Stimulated activated naive CD8-positive, alpha-beta T cell treated with anti-CD3 and anti-CD28 coated beads, Interleukin-15, Interleukin-2, amounts not matched to agents 100 ng/mL and 50 ng/mL, for 24 hours (primary cell): ENCODE data around the gene TSPAN7.

Experiments used
- H3K27ac Mint-ChIP-seq: one replicate; pipeline ENCODE4 v1.8.0; 2021; ENCODE audit warnings: mild to moderate bottlenecking, mixed read lengths
- H3K27me3 Mint-ChIP-seq: one replicate; pipeline ENCODE4 v1.8.0; 2021; ENCODE audit warnings: mixed read lengths
- H3K36me3 Mint-ChIP-seq: one replicate; pipeline ENCODE4 v1.8.0; 2021; ENCODE audit warnings: low read depth, mixed read lengths
- H3K4me1 Mint-ChIP-seq: one replicate; pipeline ENCODE4 v1.8.0; 2021; ENCODE audit warnings: low read depth, mixed read lengths
- H3K4me3 Mint-ChIP-seq: one replicate; pipeline ENCODE4 v1.8.0; 2021; ENCODE audit warnings: mild to moderate bottlenecking, mixed read lengths
- H3K9me3 Mint-ChIP-seq: one replicate; pipeline ENCODE4 v1.8.0; 2021; ENCODE audit warnings: mixed read lengths

The TSPAN7 gene

GRCh38 chrX:38649674-38650647 is 88.6 kb downstream of the TSPAN7 start:
- Mint-ChIP-seq H3K27me3 (no peaks in the 10 kb centered on the region), H3K27ac (no peak overlapping the region), H3K4me1 (no peaks in the 10 kb centered on the region), H3K9me3 (no peaks in the 10 kb centered on the region), H3K4me3 (no peak overlapping the region), H3K36me3 (no peaks in the 10 kb centered on the region)

GRCh38 chrX:38651625-38652601 is 90.6 kb downstream of the TSPAN7 start:
- no peaks in the 10 kb centered on the region for H3K9me3 Mint-ChIP-seq
- H3K4me1 Mint-ChIP-seq = no peaks in the 10 kb centered on the region
- H3K27ac Mint-ChIP-seq = no peak overlapping the region
- H3K4me3 Mint-ChIP-seq = no peak overlapping the region
- H3K36me3 Mint-ChIP-seq = no peaks in the 10 kb centered on the region
- no peaks in the 10 kb centered on the region for H3K27me3 Mint-ChIP-seq

- Mint-ChIP-seq H3K4me3 (no peak overlapping the region), H3K27me3 (no peaks in the 10 kb centered on the region), H3K36me3 (no peaks in the 10 kb centered on the region), H3K9me3 (no peaks in the 10 kb centered on the region), H3K27ac (no peak overlapping the region), H3K4me1 (no peaks in the 10 kb centered on the region)
Measured at GRCh38 chrX:38652934-38653442, 91.6 kb downstream of the TSPAN7 start.

DNA sequence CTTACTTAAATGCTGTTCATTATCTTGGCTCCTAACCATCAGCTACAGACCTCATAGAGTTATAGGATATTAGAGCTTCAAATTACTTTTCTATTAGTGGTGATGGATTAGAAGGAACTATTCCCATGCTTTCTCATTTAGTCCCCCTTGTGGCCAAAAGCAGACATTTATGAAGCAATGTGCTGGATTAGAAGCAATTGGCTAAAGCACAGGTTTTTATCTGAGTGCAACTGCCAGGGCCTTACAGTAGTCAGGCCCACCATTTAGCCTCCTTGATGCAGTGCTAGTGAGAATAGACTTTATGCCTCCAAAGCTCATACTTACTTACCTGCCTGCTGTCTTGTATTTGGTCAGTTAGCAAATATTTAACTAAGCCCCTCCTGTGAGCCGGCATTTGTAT is 93.0 kb downstream of the TSPAN7 start:
- H3K27ac Mint-ChIP-seq = no peak overlapping the region
- no peaks in the 10 kb centered on the region for H3K27me3 Mint-ChIP-seq
- no peaks in the 10 kb centered on the region for H3K9me3 Mint-ChIP-seq
- H3K4me1 Mint-ChIP-seq = no peaks in the 10 kb centered on the region
- no peaks in the 10 kb centered on the region for H3K36me3 Mint-ChIP-seq
- no peak overlapping the region for H3K4me3 Mint-ChIP-seq

- no peaks in the 10 kb centered on the region for H3K27me3 Mint-ChIP-seq
- H3K9me3 Mint-ChIP-seq = no peaks in the 10 kb centered on the region
- H3K4me3 Mint-ChIP-seq = no peak overlapping the region
- no peaks in the 10 kb centered on the region for H3K4me1 Mint-ChIP-seq
- H3K36me3 Mint-ChIP-seq = no peaks in the 10 kb centered on the region
- H3K27ac Mint-ChIP-seq = no peak overlapping the region
Measured at GRCh38 chrX:38656350-38656915, 95.1 kb downstream of the TSPAN7 start.

- Mint-ChIP-seq H3K27ac (no peak overlapping the region), H3K9me3 (no peaks in the 10 kb centered on the region), H3K4me1 (no peaks in the 10 kb centered on the region), H3K36me3 (no peaks in the 10 kb centered on the region), H3K27me3 (no peaks in the 10 kb centered on the region), H3K4me3 (no peak overlapping the region)
Measured at GRCh38 chrX:38657562-38657961, 96.2 kb downstream of the TSPAN7 start.

DNA sequence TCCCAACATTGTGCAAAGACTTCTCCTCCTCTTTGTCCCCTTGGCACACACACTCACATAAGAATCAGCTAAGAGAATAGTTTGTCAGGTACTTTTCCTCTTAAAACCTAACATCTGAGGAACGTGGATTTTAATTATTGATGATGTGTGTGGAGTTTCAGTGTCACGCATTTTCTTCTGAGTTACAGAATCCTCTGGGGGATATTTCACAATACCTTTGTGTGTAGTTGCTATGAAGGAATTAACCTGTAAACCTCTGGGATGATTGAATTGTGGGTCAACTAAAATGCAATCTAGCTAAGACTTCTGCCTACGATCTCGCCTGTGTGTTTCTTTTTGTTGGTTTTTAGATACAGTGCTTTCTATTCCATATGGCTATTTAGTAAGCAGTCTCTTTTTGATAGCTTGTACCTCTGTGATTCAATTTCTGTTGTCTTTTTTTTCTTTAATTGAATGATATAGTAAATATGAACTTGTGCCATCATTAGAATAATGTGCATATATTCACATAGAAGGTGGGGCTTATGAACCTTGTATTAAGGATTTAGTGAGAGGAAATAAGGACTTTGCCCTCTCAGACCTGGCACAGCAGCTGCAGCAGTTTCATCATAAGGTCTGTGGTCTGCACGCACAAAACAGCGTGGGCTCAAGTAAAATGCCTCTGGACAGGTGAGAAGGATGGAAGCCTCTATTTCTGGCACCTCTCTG is 99.2 kb downstream of the TSPAN7 start:
- Mint-ChIP-seq H3K36me3 (no peaks in the 10 kb centered on the region), H3K9me3 (no peaks in the 10 kb centered on the region), H3K27ac (no peak overlapping the region)

DNA sequence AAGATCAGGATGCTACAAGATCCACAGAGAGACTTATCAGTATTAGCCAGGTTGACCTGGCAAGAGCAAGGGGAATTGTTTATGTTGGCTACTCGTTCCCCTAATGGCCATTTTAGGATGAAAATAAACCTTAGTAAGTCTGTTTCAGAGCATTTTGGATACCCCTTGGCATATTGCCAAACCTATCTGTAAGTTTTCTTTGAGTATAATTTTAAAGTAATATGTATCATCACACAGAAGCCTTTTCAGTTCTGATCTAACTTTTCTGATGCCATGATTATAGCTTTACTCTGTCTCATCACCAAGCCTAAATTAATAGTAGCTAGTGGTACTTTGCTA is 99.7 kb downstream of the TSPAN7 start:
- H3K4me3 Mint-ChIP-seq = no peak overlapping the region
- H3K27ac Mint-ChIP-seq = no peak overlapping the region
- H3K36me3 Mint-ChIP-seq = no peaks in the 10 kb centered on the region
- H3K9me3 Mint-ChIP-seq = no peaks in the 10 kb centered on the region
- H3K4me1 Mint-ChIP-seq = no peaks in the 10 kb centered on the region
- no peaks in the 10 kb centered on the region for H3K27me3 Mint-ChIP-seq

More for the DNA sequence above, 99.2 kb downstream of the TSPAN7 start:
- Mint-ChIP-seq H3K27me3 (no peaks in the 10 kb centered on the region), H3K4me3 (no peak overlapping the region), H3K4me1 (no peaks in the 10 kb centered on the region)

GRCh38 chrX:38661561-38661960 is 100.2 kb downstream of the TSPAN7 start:
- H3K4me1 Mint-ChIP-seq = no peaks in the 10 kb centered on the region
- no peaks in the 10 kb centered on the region for H3K9me3 Mint-ChIP-seq
- no peak overlapping the region for H3K4me3 Mint-ChIP-seq
- no peaks in the 10 kb centered on the region for H3K27me3 Mint-ChIP-seq
- no peak overlapping the region for H3K27ac Mint-ChIP-seq
- no peaks in the 10 kb centered on the region for H3K36me3 Mint-ChIP-seq

GRCh38 chrX:38662640-38663039 is 101.3 kb downstream of the TSPAN7 start:
- Mint-ChIP-seq H3K4me1 (no peaks in the 10 kb centered on the region), H3K27me3 (no peaks in the 10 kb centered on the region), H3K36me3 (no peaks in the 10 kb centered on the region), H3K4me3 (no peak overlapping the region), H3K9me3 (no peaks in the 10 kb centered on the region), H3K27ac (no peak overlapping the region)

DNA sequence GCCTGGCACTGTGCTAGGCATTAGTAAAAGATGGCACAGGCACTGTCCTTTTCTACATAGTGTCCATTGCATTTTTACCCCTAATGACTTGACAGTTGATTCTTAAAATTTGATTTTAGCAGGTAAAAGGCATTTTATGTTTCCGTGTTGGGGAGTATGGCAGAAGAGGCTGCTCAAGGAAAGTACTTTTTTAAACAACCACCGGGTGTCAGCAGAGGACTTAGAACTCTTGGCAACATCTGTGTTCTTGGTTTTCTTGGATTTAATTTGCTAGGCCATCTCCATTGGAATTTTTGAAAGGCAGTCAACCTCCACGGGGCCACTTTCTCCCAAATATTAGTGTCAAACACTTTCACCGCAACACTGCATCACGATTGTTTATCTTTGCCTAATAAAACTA is 102.9 kb downstream of the TSPAN7 start:
- H3K4me1 Mint-ChIP-seq = no peaks in the 10 kb centered on the region
- H3K4me3 Mint-ChIP-seq = no peak overlapping the region

GRCh38 chrX:38666909-38667308 is 105.6 kb downstream of the TSPAN7 start:
- no peak overlapping the region for H3K27ac Mint-ChIP-seq
- no peaks in the 10 kb centered on the region for H3K27me3 Mint-ChIP-seq
- no peaks in the 10 kb centered on the region for H3K36me3 Mint-ChIP-seq
- H3K4me1 Mint-ChIP-seq = no peaks in the 10 kb centered on the region
- no peaks in the 10 kb centered on the region for H3K9me3 Mint-ChIP-seq
- no peak overlapping the region for H3K4me3 Mint-ChIP-seq

More for the DNA sequence above, 102.9 kb downstream of the TSPAN7 start:
- H3K27ac Mint-ChIP-seq = no peak overlapping the region
- no peaks in the 10 kb centered on the region for H3K9me3 Mint-ChIP-seq
- no peaks in the 10 kb centered on the region for H3K36me3 Mint-ChIP-seq
- H3K27me3 Mint-ChIP-seq = no peaks in the 10 kb centered on the region

GRCh38 chrX:38668771-38669170 is 107.4 kb downstream of the TSPAN7 start:
- no peak overlapping the region for H3K4me3 Mint-ChIP-seq
- no peaks in the 10 kb centered on the region for H3K4me1 Mint-ChIP-seq
- no peaks in the 10 kb centered on the region for H3K27me3 Mint-ChIP-seq
- H3K36me3 Mint-ChIP-seq = no peaks in the 10 kb centered on the region
- H3K9me3 Mint-ChIP-seq = no peaks in the 10 kb centered on the region
- no peak overlapping the region for H3K27ac Mint-ChIP-seq

DNA sequence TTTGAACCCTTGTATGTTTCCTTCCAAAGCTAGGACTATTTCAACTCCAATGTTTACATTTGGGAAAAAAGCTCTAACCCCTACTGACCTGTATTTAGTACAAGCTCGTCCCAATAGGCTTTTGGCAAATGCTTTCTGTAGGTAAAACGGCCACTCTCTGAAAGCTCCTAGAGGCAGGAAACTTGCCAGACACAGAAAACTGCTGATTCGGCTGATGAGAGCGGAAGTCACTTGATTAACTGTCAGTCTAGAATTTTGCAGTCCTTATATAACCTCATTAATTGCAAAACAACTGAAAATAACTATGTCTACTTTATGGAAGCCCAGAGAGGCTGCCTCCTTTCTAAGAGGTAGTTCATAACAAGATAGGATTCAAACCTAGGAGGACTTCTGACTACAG is 108.1 kb downstream of the TSPAN7 start:
- Mint-ChIP-seq H3K27me3 (no peaks in the 10 kb centered on the region), H3K36me3 (no peaks in the 10 kb centered on the region), H3K27ac (no peak overlapping the region), H3K4me1 (no peaks in the 10 kb centered on the region), H3K4me3 (no peak overlapping the region), H3K9me3 (no peaks in the 10 kb centered on the region)
